IMR-90 (cell line): ENCODE results near the gene JMY.

Experiments
- BHLHE40 ChIP-seq: fragments of 150-350 bp; IDR thresholded peaks from 2 replicates; pipeline ENCODE4 v1.6.1; 2016; ENCODE audit warnings: mild to moderate bottlenecking, low read depth, low read length
- CEBPB ChIP-seq: IDR thresholded peaks from 2 replicates; pipeline ENCODE4 v1.6.1; 2012; ENCODE audit warnings: low read depth, low read length, improper control_type of control experiment
- CTCF ChIP-seq: conservative IDR thresholded peaks from 2 replicates; pipeline ENCODE4 v1.5.1; 2012; ENCODE audit warnings: mild to moderate bottlenecking, low read depth, low read length, improper control_type of control experiment
- ELK1 ChIP-seq: fragments of 150-350 bp; IDR thresholded peaks from 2 replicates; pipeline ENCODE4 v1.6.1; 2016; ENCODE audit warnings: low read depth, mild to moderate bottlenecking, low read length, moderate library complexity, borderline replicate concordance
- FOS ChIP-seq: fragments of 150-350 bp; IDR thresholded peaks from 2 replicates; pipeline ENCODE4 v1.6.1; 2016; ENCODE audit warnings: low read depth, low read length
- MAFK ChIP-seq: IDR thresholded peaks from 2 replicates; pipeline ENCODE4 v1.6.1; 2012; ENCODE audit warnings: low read depth, low read length, improper control_type of control experiment
- MXI1 ChIP-seq: IDR thresholded peaks from 2 replicates; pipeline ENCODE4 v1.6.1; 2012; ENCODE audit warnings: low read depth, mild to moderate bottlenecking, low read length, moderate library complexity, borderline replicate concordance
- POLR2A ChIP-seq: IDR thresholded peaks from 2 replicates; pipeline ENCODE4 v1.6.1; 2012; ENCODE audit warnings: mild to moderate bottlenecking, low read depth, low read length
- RAD21 ChIP-seq: IDR thresholded peaks from 2 replicates; pipeline ENCODE4 v1.6.1; 2012; ENCODE audit warnings: low read length, improper control_type of control experiment
- RFX5 ChIP-seq: IDR thresholded peaks from 2 replicates; pipeline ENCODE4 v1.8.0; 2012; ENCODE audit warnings: low read depth, mild to moderate bottlenecking, low read length, moderate library complexity
- SMC3 ChIP-seq: fragments of 150-350 bp; IDR thresholded peaks from 2 replicates; pipeline ENCODE4 v1.6.1; 2016; ENCODE audit warnings: low read depth, mild to moderate bottlenecking, antibody characterized with exemption, low read length, moderate library complexity
- TF ChIP-seq, protein P1 (sequence below): fragments of 150-350 bp; IDR thresholded peaks from 2 replicates; pipeline ENCODE4 v1.6.1; 2017; ENCODE audit warnings: mild to moderate bottlenecking, antibody characterized with exemption, low read length, low read depth

GRCh38 chr5:79263290-79263689 lies 27.4 kb downstream of the JMY start:
- TF ChIP-seq CTCF: no peak
- TF ChIP-seq POLR2A: no peak
- no peak for TF ChIP-seq SMC3
- TF ChIP-seq FOS: no peak
- no peak for TF ChIP-seq ELK1
- no peak for TF ChIP-seq MXI1
- TF ChIP-seq, protein P1, sequence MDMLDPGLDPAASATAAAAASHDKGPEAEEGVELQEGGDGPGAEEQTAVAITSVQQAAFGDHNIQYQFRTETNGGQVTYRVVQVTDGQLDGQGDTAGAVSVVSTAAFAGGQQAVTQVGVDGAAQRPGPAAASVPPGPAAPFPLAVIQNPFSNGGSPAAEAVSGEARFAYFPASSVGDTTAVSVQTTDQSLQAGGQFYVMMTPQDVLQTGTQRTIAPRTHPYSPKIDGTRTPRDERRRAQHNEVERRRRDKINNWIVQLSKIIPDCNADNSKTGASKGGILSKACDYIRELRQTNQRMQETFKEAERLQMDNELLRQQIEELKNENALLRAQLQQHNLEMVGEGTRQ: no peak
- TF ChIP-seq MAFK: no peak
- no peak for TF ChIP-seq RAD21
- TF ChIP-seq BHLHE40: no peak
- TF ChIP-seq CEBPB: no peak
- no peak for TF ChIP-seq RFX5
